CD4-positive, alpha-beta T cell treated with Interleukin-15 for 1 hour (primary cell): Measurements from ENCODE around the gene DKK3.
A peak's percentile ranks its signal among the peaks of the same experiment; 100 is the strongest.
"Not testable (repeated sequence)": the region's sequence is repeated elsewhere in the genome, so short reads cannot be mapped to it uniquely, and the experiment has no call there.

Experiments
- DNase-seq: peaks from one replicate; pipeline ENCODE4 v3.0.0-alpha.2; 2020

DKK3 gene

DNA sequence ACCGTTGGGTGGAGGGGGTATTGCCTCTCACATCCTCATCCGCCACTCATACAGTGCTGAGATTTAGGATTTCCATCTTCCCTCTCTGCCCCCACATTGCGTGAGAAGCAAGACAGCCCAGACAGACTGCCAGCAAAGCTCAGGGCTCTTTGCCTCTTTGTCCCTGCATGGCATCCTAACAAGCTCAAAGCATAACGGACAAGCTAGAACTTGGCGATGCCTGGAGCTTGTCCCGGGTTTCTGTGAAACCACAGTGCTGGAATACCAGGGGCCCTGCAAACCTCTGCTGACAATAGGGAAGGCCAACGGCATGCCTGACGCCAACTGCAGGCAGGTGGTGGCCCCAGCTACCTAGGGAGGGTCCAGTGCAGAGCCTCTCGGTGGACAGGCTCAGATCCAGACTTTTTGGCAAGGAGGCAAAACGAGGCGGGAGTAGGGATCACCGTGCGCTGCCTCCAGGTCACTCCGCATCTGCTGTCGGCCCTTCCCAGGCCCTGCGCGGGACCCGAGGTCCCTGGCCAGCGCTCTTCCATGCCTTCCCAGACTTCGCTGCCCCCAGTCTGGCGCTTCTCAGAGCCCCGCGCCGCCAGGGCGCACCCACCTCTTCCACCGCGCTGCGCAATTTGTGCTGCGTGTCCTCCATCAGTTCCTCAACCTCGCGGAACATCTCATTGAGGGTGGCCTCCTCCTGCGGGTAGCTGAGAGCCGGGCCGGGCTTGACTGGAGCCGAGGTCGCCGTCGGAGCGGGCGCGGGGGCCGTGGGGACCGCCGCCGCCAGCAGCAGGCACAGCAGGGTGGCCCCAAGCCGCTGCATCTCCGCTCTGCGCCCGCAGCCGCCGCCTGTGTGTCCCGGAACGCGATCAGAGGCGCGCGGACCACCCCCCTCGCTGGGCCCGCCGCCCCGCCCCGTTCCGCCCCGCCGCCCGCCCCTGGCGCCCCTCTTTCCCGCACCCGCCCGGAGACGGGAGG lies at the start of gene DKK3:
DKK3 (minus strand) TSS at position 858 of the 969 bp plus-strand sequence; CDS start at position 814, 44 bp downstream.
- no peak for DNase-seq

DNA sequence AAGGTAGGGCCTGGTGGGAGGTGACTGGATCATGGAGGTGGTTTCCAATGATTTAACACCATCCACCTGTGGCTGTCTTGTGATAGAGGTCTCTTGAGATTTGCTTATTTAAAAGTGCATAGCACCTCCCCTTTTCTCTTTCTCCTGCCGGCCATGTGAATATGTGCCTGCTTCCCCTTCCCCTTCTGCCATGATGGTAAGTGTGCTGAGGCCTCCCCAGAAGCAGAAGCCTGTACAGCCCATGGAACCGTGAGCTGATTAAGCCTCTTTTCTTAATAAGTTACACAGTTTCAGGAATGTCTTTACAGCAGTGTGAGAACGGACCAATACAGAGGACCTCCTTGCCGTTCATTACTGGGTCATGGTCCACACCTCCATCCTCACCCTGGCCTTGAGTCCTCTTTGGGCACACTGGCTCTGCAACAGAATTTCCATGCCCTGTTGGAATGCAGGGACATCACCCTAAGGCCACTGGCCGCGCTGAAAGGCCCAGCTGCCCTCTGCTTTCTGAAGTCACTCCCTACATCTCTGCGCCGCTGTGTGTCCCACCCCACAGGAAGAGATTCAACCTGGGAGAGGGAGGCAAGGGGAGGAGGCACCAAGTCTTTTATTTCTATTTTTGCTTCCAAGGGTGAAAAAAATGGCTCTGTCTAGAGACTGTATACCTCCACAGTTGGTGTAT lies 49.0 kb upstream of the DKK3 start:
- no peak for DNase-seq

DNA sequence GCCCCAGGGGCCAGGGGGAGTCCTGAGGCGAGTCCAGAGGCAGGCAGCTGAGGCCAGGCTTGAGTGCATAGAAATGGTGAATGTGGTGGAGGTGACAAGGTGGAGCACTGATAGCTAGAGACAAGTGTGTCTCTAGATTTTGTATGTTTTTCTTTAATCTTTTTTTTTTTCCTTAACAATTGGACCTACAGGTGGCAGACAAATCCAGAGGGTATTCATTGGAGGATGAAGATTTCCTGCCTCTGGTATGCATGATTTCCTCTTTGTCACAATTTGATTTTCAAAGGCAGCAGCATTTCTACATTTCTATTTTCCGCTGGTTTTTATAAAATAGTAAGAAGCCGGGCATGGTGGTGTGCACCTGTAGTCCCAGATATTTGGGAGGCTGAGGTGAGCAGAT lies 47.7 kb upstream of the DKK3 start:
- no peak for DNase-seq

DNA sequence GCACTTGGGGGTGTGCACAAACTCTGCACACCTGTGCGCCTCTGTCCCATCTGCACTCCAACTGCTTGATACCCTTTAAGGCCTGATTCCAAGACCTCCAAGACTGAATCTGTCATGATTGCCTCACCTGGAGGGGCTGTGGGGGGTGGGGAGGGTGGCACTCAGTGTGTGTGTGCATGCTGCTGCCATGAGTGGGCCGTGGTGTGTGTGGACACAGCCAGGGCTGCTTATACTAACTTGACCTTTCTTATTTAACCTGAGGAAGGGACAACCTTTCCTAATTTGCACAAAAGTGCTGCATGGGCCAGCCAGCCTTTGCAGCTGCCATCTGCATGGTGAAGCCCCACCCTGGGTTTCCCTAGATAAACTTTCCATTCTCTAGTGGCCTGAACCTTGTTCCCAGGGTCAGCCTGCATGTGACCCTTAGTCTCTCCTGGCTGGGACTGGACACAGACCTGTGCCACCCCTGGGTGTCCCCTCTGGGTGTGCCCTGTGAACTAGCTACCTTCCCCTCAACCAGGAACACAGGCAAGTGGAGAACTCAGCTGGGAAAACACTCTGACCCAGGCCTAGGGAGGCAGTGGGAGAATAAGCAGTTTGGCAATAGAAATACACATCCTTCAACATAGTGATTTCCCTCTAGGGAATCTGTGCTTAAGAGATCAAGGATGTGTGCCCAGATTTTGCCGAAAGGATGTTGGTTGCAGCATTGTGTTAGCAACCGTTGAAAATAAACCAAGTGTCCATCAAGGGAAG lies 45.4 kb upstream of the DKK3 start:
- DNase-seq, result no peak

DNA sequence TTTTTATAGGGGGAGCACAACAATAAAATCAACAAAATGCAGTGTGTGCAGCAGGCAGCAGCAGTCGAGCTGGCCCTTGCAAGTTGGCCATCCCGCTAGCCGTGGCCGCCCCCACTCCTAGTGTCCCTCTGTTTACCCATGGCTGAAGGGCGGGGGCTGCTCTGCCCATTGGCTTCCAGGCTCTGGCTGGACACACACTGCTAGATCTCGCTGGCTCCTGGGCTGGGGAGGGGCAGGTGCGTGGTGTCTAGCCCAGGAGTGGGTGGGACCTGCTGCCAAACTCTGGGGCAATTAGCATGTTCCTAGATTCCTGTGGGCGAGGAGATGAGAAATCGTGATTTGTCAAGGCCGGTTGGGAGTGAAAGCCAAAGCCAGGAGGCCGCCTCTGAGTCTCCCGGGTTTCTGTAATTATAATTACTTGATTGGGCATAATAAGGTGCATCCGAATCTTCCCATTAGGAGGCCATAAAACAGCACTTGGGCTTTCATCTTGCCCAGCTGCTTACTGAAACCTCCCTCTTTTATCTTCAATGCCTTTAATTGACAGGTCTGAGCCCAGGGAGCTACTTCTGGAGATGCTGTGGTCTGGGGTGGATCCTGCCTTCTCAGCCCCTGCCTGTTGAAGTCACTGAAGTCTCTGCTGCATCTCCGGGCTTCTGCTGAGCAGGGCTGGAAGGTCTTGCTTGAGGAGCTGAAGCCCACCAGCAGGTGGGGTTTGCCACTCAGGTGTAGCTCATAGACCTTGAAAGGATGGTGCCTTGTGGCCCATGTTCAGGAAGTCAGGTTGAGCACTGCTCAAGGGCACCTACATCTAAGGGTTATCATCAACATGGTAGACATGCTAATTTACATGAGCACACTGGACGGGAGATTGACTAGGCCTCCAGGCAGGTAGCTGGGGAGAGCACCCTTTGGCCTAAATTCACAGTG lies 44.5 kb upstream of the DKK3 start:
- DNase-seq, result no peak

DNA sequence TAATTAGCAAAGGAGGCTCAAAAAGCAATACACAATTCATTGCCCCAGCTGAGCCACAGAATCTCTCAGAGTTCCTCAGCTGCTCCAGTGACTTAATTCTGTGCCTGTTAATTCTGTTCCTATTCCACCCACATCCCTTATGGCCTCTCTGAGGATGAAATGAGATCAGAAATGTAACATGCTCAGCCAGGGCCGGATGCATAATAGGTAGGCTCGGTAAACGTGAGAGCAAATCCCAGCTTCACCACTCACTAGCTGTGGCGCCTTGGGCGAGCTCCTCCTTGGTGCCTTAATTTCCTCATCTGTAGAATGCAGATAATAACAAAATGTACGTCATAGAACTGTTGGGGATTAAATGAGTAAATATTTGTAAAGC lies 42.8 kb upstream of the DKK3 start:
- no peak for DNase-seq

DNA sequence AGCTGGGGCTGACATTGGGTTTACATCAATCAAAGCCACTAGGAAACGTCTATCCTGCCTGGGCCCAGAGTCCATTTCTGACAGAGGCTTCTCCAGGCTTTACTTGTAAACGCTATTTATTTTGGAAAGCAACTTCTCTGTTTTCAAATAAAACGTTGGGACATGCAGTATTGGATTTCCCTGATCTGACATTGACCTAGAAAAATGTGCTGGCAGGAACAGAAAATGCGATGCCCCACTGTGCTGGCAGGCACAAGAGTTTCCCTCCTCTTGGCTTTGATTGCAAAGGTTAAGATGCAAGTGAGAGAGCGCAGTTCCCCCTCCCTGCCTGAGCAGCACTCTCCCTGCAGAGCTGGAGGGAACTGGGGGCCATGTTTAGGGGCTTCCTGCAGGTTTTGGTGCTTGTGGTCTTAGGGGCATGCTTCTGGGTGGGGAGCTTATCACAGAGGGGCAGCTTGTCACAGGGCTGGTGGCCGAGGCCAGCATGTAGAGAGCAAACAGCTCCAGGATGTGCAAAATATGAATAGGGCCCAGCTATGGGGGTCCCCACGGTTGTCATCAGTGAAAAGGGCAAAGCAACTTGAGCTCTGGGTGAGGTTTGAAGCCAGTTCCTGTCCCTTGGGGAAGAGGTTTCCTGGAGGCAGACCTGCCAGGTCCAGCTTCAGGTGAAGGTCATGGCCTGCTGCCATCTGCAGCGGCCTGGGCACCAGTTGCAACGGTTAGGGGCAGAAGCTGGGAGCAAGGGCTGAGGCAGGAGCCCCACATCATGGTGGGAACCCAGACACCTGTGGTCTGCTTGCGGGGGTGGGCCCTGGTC lies 42.3 kb upstream of the DKK3 start:
- no peak for DNase-seq

DNA sequence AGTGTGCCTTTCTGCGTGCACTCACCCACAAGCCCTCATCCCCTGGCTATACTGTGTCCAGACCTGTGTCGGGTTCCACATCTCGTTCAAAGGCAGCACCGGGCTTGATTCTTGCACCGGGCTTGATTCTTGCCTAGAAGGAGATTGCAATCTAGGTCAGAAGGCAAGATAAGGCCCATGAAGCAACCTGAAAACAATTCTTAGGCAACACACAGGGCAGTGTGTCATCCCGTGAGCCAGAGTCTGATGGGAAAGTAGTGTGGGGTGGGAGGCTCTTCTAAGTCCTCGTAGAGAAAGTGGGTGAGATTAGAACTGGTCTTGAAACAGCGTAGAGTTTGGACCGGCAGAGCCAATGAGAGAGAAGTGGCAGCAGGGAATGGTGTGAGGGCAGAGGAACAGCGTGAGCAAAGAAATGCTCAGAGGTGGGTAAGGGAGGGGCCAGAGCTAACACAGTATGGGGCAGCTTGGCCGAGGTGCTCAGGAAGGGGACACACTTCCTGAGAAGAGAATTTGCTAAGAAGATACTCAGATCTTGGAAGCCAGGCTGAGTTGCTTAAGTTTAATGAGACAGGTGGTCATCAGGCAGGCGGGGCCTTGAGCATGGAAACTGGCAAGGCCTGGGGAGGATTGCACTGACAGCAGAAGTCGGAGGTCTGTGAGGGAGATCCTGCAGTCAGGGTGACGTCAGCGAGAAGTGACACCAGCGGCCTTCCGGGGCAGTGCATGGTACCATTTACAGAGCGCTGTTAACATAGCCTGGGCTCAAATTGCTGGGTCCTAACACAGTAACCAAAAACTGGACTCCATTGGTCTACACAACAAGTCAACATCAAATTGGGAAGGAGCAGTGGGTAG lies 40.7 kb upstream of the DKK3 start:
- DNase-seq, result no peak

DNA sequence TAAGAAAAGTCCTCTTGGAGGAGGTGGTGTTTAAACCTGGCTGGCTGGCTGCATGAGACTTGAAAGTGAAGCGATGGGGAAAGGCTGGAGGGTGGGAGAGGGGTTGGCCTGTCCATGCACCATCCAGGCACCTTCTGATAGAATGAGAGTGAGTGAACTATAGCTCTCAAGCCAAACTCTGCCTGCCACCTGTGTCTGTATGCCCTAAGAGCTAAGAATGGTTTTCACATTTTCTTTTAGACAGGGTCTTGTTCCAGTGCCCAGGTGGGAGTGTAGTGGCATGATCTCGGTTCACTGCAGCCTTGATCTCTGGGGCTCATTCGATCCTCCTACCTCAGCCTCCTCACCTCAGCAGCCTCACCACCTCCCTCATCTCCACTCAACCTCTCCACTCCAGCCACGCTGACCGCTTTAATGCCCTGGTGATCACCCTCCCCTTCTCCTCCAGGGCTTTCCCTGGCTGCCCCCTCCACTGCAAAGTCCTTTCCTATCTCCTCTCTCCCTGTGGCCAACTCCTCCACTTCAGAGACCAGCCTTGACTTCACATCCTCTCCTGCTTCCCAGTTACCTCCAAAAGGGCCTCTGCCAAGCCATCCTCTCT lies 38.3 kb upstream of the DKK3 start:
- no peak for DNase-seq

DNA sequence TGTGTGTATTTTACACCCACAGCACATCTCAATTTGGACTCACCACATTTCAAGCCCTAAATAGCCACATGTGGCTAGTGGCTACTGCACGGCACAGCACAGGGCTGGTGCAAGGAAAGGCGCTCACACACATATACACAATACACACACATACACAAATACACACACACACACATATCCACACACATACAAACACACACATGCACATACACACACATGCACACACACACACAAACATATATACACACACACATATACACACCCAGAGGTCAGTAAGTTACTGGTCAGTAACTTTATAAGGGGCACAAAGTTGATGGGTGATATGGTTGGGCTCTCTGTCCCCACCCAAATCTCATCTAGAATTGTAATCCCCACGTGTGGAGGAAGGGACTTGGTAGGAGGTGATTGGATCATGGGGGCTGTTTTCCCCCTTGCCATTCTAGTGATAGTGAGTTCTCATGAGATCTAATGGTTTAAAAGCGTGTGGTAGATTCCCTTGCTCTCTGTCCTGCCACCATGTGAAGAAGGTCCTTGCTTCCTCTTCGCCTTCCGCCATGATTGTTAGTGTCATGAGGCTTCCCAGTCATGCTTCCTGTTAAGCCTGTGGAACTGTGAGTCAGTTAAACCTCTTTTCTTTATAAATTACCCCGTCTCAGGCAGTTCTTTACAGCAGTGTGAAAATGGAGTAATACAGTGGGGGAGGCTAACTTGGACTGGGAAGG lies 37.6 kb upstream of the DKK3 start:
- peak; percentile 26 for DNase-seq

DNA sequence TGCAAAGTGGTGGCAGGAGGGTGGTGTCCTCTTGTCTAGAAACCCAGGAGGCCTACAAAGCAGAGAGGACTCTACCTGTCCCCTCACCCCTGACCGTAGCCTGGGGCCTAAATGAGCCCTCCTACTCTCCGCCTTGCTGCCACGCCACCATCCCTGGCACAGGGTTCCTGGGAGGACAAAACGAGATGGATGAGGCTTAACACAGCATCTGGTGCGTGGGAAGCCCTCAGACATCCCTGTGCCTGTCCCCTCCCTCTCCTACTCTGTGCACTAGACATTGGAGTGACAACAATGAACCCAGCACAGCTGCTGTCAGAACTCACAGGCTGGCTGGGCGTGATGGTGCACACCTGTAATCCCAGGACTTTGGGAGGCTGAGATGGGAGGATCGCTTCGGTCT lies 36.4 kb upstream of the DKK3 start:
- DNase-seq, result no peak

DNA sequence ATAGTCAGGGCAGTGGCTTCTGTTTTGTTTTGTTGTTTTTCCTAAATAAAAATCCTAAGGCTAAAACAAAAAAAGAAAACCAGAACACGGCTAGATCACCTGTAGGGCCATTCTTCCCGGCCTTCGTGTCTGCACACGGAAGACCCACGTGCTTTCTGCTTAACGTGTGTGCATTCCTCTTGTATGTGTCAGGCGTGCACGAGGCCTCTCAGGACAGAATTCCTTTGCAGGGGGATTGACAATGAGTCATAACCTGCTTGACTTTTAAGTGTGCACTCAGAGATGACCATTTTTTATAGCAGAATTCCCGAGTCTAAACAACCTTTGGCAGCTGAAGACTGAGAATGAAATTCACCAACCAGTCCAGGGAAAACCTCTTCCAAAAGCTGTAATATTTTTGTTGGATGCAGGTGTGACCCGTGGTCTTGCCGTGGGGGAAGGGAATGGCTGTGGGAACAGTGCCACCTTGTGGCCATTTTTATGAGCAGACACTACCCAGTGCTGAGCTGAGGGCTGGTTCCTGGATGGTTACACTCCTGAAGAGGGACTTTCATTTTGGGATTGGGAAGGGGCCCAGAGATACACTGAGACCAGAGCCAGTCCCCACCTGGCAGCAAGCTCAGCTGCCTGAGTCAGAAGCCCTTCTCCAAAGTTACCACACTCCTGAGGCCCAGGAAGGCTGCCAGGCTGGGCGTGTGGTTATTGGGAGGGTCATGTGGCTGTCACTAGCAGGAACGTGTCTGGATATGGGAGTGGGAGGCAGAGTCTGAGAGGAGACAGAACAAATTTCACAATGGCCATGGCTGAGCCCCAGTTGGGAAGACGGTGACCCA lies 35.7 kb upstream of the DKK3 start:
- DNase-seq, result peak; percentile 43

DNA sequence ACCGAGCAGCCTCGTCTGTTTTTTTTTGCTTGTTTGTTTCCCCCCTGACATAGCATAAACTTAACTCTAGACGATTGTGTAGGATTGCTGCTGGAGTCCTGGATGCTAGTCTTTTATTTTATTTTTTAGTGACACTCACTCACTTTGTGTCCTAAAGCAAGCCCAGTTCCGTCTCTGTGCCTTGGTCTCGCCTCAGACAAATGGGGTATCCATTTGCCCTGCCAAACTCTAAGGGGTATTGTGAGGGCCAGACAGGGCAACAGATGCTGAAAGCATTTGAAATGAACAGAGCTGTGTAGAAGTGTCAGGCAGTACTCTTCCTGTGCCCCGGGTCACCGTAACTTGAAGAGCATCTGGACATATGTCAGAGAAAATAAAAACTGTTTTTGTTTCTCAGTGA lies 34.8 kb upstream of the DKK3 start:
- DNase-seq, result no peak

DNA sequence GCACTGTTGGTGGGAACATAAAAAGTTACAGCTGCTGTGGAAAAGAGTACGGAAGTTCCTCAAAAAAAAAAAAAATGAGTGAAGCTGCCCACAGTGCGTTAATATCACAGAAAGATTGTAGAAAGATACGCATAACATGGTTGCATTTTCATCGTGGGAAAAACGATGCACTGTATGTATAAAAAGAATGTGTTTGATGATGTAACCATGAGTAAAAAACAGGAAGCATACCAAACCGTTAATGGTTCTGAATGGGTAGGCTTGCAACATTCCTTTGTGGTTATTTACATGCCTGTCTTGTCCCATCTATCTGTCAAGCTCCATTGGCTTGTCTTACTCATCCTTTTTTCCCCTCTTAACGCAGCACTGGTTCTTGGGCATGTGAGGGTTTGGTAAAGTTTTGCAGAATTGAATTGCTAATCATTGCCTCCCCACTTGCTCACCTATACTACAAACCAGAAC lies 33.8 kb upstream of the DKK3 start:
- no peak for DNase-seq

DNA sequence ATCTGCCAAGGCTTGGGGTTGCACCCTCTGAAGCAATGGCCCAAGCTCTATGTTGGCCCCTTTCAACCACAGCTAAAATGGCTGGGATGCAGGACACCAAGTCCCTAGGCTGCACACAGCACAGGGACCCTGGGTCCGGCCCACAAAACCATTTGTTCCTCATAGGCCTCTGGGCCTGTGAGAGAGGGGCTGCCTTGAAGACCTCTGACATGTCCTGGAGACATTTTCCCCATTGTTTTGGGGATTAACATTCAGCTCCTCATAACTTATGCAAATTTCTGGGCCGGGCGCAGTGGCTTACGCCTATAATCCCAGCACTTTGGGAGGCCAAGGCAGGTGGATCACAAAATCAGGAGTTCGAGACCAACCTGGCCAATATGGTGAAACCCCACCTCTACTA lies 32.3 kb upstream of the DKK3 start:
- DNase-seq, result not testable (repeated sequence)

DNA sequence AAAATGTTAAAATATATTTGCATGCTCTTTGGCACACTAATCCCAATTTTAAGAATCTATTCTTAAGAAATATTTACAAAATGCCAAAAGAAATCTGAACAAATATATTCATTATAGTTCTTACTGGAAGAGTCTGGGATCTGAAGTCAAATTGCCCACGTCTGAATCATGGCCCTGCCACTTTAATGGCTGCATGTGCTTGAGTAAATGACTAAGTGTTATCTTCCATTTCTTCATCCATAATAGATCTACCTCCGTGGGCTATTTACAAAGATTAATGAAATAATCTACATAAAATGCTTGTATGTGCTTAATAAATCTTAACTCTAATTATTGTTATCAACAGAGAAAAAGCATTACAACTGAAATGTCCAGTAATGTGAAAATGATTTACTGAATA lies 24.5 kb upstream of the DKK3 start:
- DNase-seq, result no peak

DNA sequence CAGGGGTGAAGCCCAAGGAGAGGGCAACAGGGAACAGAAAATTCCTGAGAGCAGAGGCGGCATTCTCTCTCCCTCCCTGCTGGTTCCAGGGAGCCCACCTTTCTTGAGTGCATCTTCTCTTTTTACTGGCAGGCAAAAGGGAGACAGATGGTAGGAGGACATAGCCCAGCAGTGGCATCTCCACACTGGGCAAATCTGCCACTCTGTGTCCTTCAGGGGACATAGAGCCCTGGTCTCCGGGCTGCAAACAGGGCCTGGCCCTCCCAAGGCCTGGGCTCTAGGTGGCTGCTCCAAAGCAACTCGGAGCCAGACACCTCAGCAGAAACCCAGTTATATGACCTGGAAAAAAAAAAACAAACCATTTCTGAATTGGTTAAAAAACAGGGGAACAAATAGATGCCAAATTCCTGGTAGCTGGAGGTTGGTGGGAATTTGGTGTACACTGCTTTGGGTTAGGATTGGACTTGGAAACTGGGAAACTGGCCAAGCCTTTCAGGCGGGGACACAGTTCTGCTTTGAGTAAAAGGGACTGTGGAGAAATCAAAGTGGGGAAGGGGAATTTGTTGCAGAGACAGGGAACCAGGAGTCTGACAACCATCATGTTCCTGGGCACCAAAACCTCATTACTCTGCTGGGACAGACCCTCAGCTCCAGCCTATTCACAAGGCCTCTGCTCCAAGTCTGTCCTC lies 23.6 kb upstream of the DKK3 start:
- no peak for DNase-seq
